A549 (cell line): ENCODE data around the gene LMBR1.

Source experiments
- CHD4 ChIP-seq: fragments of 200-600 bp; sonication (generic); IDR thresholded peaks from 2 replicates; pipeline ENCODE4 v1.6.1; 2016; ENCODE audit warnings: antibody characterized with exemption, mild to moderate bottlenecking, borderline replicate concordance
- CTCF ChIP-seq: fragments of >200 bp; sonication (Bioruptor Twin); formaldehyde crosslinking; IDR thresholded peaks from 3 replicates; pipeline ENCODE4 v1.5.1; 2016
- EP300 ChIP-seq, 2 experiments: fragments of >200 bp; sonication (Bioruptor Twin); formaldehyde crosslinking; IDR thresholded peaks; 2 replicates in 1 of 2; 3 replicates in 1 of 2; pipeline ENCODE4 v1.6.1; 2016 to 2017
- KDM5A ChIP-seq: fragments of 200-600 bp; sonication (generic); IDR thresholded peaks from 2 replicates; pipeline ENCODE4 v1.6.1; 2016; ENCODE audit warnings: antibody characterized with exemption, mild to moderate bottlenecking
- POLR2A ChIP-seq: IDR thresholded peaks from 2 replicates; pipeline ENCODE4 v1.6.1; 2012; ENCODE audit warnings: mild to moderate bottlenecking, low read length

GRCh38 chr7:156778201-156778600 lies 114.8 kb downstream of the LMBR1 start:
- TF ChIP-seq POLR2A (no peak), KDM5A (no peak), CHD4 (no peak), CTCF (no peak), EP300 (IDR thresholded peaks at IDR 0.05) (no peak)
